Mononuclear cell (primary cell): ENCODE measurements around the gene NSUN6. TPM values are rescaled to one million over a fixed set of nuclear protein-coding genes. Genes with fewer than 3 reads are reported as not detected.

Experiments used
- total RNA-seq: library from RNA; depleted of rRNA; stranded (reverse); fragments of >200 nt; gene quantifications from one replicate; pipeline ENCODE4 v1.2.3, GENCODE V29; 2012

The NSUN6 gene
- total RNA-seq, 1 donor = 17.3 TPM

Other genes with a start within 250 kb of the NSUN6 start
- gene ARL5B, start 7.8 kb upstream of the NSUN6 start, total RNA-seq = 59.0 TPM